Transverse colon (tissue), 4 donors: ENCODE data around the gene RAD23A. TPM values are rescaled to one million over a fixed set of nuclear protein-coding genes. Genes with fewer than 3 reads are reported as not detected.
A peak's percentile ranks its signal among the peaks of the same experiment; 100 is the strongest.

Experiments
- DNase-seq: peaks from one replicate; pipeline ENCODE4 v3.0.0-alpha.2; 2019
- H3K27ac ChIP-seq, 4 donors: fragments of 200-600 bp; sonication (generic); 2 replicates each; pipeline ENCODE4 v1.5.1; 2016 to 2018; ENCODE audit warnings: inconsistent platforms in 4 of 4
- H3K27me3 ChIP-seq: fragments of 200-600 bp; sonication (generic); 2 replicates; pipeline ENCODE4 v1.5.1; 2017; ENCODE audit warnings: inconsistent platforms
- H3K36me3 ChIP-seq, 4 donors: fragments of 200-600 bp; sonication (generic); 2 replicates each; pipeline ENCODE4 v1.5.1; 2017 to 2019; ENCODE audit warnings: inconsistent platforms in 4 of 4
- H3K4me1 ChIP-seq, 4 donors: fragments of 200-600 bp; sonication (generic); 2 replicates each; pipeline ENCODE4 v1.5.1; 2017 to 2020; ENCODE audit warnings: inconsistent platforms in 4 of 4
- H3K4me3 ChIP-seq, 4 donors: fragments of 200-600 bp; sonication (generic); 1 replicate in 1 of 4; 2 replicates in 3 of 4; pipeline versions ENCODE4 v1.5.1 to v1.6.1; 2017 to 2019; ENCODE audit warnings: inconsistent platforms in 4 of 4
- H3K9me3 ChIP-seq, 2 donors: fragments of 200-600 bp; sonication (generic); 2 replicates each; pipeline ENCODE4 v1.5.1; 2017 to 2019; ENCODE audit warnings: inconsistent platforms in 2 of 2
- EP300 ChIP-seq: sonication (generic); formaldehyde crosslinking; IDR thresholded peaks from one replicate; pipeline ENCODE4 v1.6.1; 2017; ENCODE audit warnings: antibody characterized with exemption, low read depth
- POLR2A ChIP-seq: fragments of 450-650 bp; IDR thresholded peaks from one replicate; pipeline ENCODE4 v1.6.1; 2016; ENCODE audit warnings: antibody characterized with exemption, mild to moderate bottlenecking, moderate library complexity
- POLR2AphosphoS5 ChIP-seq, 3 donors: sonication (generic); formaldehyde crosslinking; IDR thresholded peaks; one replicate each; pipeline ENCODE4 v1.6.1; 2016; ENCODE audit warnings: antibody characterized with exemption in 3 of 3
- WGBS, 2 donors: methylation state at CpG; one replicate each; pipeline ENCODE4 v1.1.5; 2018; ENCODE audit warnings: low coverage in 1 of 2; 5-methylcytosine and 5-hydroxymethylcytosine counted together
- in situ Hi-C, 4 donors: fragments of 200-750 bp; cut with MboI; loops; one replicate each; pipeline versions ENCODE4 v1.15.0 to v1.15.1; 2017; ENCODE audit warnings: low sequenced_read_pairs in 3 of 4, low pct_ligation_motif_present in 1 of 4, low pct_unique_long_range_greater_than_20kb in 1 of 4
- intact Hi-C: fragments of 100-400 bp; cut with DNase I; formaldehyde crosslinking; loops from one replicate; pipeline ENCODE4 v1.15.1; 2023; ENCODE audit warnings: low total_unique reads
- total RNA-seq, 4 donors: library from RNA; depleted of rRNA; stranded (reverse); fragments of >200 nt; gene quantifications; one replicate each; pipeline ENCODE4 v1.1.0, GENCODE V29; 2016
- TF ChIP-seq, protein P1 (sequence below), 5 experiments: fragments of 200-600 bp in 3 of 5; fragments of 450-650 bp in 2 of 5; sonication (generic) in 3 of 5; IDR thresholded peaks; 1 replicate in 2 of 5; 2 replicates in 3 of 5; pipeline ENCODE4 v1.5.1; 2016 to 2017; ENCODE audit warnings: antibody characterized with exemption in 5 of 5, inconsistent platforms in 3 of 5, mild to moderate bottlenecking in 2 of 5, moderate library complexity in 1 of 5

RAD23A gene
- total RNA-seq, 4 donors from 2014 or later: 57.9 to 87.9 (median 75.9) TPM

GRCh38 chr19:12985049-12985776 is 39.6 kb downstream of the RAD23A start:
- in situ Hi-C loops (loop anchor here (10.0 to 25.0 kb wide), 3 partner anchors 50 to 102 kb away; no protein-coding TSS in a partner anchor), intact Hi-C loops (no loop called here)
- Histone ChIP-seq H3K27me3 (no peaks in the 10 kb centered on the region), H3K4me1 (peaks cover 5 to 21% (median 18%) of the 10 kb centered on the region in 4 donors), H3K9me3 (no peaks in the 10 kb centered on the region), H3K4me3 (no peak overlapping the region), H3K27ac (peak overlapping the region; percentile 37 to 72 (median 67)), H3K36me3 (no peaks in the 10 kb centered on the region)
- peak; percentile 62 to 83 (median 71) for TF ChIP-seq POLR2AphosphoS5 (IDR thresholded peaks at IDR 0.05)
- no peak for TF ChIP-seq EP300
- TF ChIP-seq POLR2A: peak; percentile 84
- TF ChIP-seq, protein P1, sequence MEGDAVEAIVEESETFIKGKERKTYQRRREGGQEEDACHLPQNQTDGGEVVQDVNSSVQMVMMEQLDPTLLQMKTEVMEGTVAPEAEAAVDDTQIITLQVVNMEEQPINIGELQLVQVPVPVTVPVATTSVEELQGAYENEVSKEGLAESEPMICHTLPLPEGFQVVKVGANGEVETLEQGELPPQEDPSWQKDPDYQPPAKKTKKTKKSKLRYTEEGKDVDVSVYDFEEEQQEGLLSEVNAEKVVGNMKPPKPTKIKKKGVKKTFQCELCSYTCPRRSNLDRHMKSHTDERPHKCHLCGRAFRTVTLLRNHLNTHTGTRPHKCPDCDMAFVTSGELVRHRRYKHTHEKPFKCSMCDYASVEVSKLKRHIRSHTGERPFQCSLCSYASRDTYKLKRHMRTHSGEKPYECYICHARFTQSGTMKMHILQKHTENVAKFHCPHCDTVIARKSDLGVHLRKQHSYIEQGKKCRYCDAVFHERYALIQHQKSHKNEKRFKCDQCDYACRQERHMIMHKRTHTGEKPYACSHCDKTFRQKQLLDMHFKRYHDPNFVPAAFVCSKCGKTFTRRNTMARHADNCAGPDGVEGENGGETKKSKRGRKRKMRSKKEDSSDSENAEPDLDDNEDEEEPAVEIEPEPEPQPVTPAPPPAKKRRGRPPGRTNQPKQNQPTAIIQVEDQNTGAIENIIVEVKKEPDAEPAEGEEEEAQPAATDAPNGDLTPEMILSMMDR (IDR thresholded peaks at IDR 0.05): peak in 1 of 5 experiments; percentile 35
- 23% methylated on average over 16 of the region's 16 CpGs; no CpG with 5 or more reads in 1 of the 2 donors for WGBS, 2 donors
- DNase-seq: peak; percentile 88

GRCh38 chr19:12986726-12987125 is 41.1 kb downstream of the RAD23A start:
- in situ Hi-C loops: loop anchor here (10.0 to 25.0 kb wide), 3 partner anchors 48 to 101 kb away; no protein-coding TSS in a partner anchor
- 89% methylated on average over 12 of the region's 12 CpGs; no CpG with 5 or more reads in 1 of the 2 donors for WGBS, 2 donors

GRCh38 chr19:12987190-12987589 is 41.5 kb downstream of the RAD23A start:
- peaks cover 5 to 21% (median 18%) of the 10 kb centered on the region in 4 donors for H3K4me1 ChIP-seq
- H3K4me3 ChIP-seq: no peak overlapping the region
- no peaks in the 10 kb centered on the region for H3K36me3 ChIP-seq
- in situ Hi-C loops (loop anchor here (10.0 to 25.0 kb wide), 3 partner anchors 48 to 100 kb away; no protein-coding TSS in a partner anchor), intact Hi-C loops (no loop called here)
- WGBS, 2 donors: 66% methylated on average over 3 of the region's 3 CpGs; no CpG with 5 or more reads in 1 of the 2 donors
- no peaks in the 10 kb centered on the region for H3K27me3 ChIP-seq
- no peak overlapping the region for H3K27ac ChIP-seq
- TF ChIP-seq, protein P1 (IDR thresholded peaks at IDR 0.05): no peak
- TF ChIP-seq EP300 (no peak), POLR2AphosphoS5 (IDR thresholded peaks at IDR 0.05) (no peak), POLR2A (no peak)
- H3K9me3 ChIP-seq: no peaks in the 10 kb centered on the region
- no peak for DNase-seq

More at GRCh38 chr19:12986726-12987125, 41.1 kb downstream of the RAD23A start:
- H3K27ac ChIP-seq: no peak overlapping the region
- TF ChIP-seq EP300 (no peak), POLR2AphosphoS5 (IDR thresholded peaks at IDR 0.05) (no peak), POLR2A (no peak)
- TF ChIP-seq, protein P1 (IDR thresholded peaks at IDR 0.05): no peak
- no peak overlapping the region for H3K4me3 ChIP-seq
- H3K9me3 ChIP-seq: no peaks in the 10 kb centered on the region
- intact Hi-C loops: no loop called here
- no peak for DNase-seq
- peaks cover 5 to 21% (median 18%) of the 10 kb centered on the region in 4 donors for H3K4me1 ChIP-seq
- no peaks in the 10 kb centered on the region for H3K36me3 ChIP-seq
- no peaks in the 10 kb centered on the region for H3K27me3 ChIP-seq

- 67 to 70% methylated on average over 1 to 10 of the region's 10 CpGs for WGBS, 2 donors
- intact Hi-C loops: no loop called here
- Histone ChIP-seq H3K36me3 (no peaks in the 10 kb centered on the region), H3K4me1 (peaks cover 5 to 21% (median 18%) of the 10 kb centered on the region in 4 donors), H3K4me3 (no peak overlapping the region), H3K27ac (no peak overlapping the region), H3K9me3 (no peaks in the 10 kb centered on the region), H3K27me3 (no peaks in the 10 kb centered on the region)
- in situ Hi-C loops: loop anchor here (10.0 to 25.0 kb wide), 3 partner anchors 47 to 100 kb away; no protein-coding TSS in a partner anchor
- TF ChIP-seq, protein P1 (IDR thresholded peaks at IDR 0.05): no peak
- TF ChIP-seq EP300 (no peak), POLR2A (no peak), POLR2AphosphoS5 (IDR thresholded peaks at IDR 0.05) (no peak)
- no peak for DNase-seq
Observed at GRCh38 chr19:12987781-12988180, 42.1 kb downstream of the RAD23A start.
